Esophagus muscularis mucosa (tissue), 3 donors: ENCODE results near the gene SEL1L.
"Not testable (repeated sequence)": the region's sequence is repeated elsewhere in the genome, so short reads cannot be mapped to it uniquely, and the experiment has no call there.

Source experiments
- CTCF ChIP-seq, 3 experiments: fragments of 200-600 bp in 2 of 3; fragments of 450-650 bp in 1 of 3; sonication (generic) in 2 of 3; IDR thresholded peaks; one replicate each; pipeline ENCODE4 v1.5.1; 2017 to 2019; ENCODE audit warnings: antibody characterized with exemption in 3 of 3, mild to moderate bottlenecking in 2 of 3, moderate library complexity in 1 of 3
- POLR2A ChIP-seq: fragments of 450-650 bp; IDR thresholded peaks from one replicate; pipeline ENCODE4 v1.6.1; 2017; ENCODE audit warnings: antibody characterized with exemption, moderate library complexity, mild to moderate bottlenecking, low read depth

- not testable (repeated sequence) for TF ChIP-seq CTCF (IDR thresholded peaks at IDR 0.05); POLR2A
Observed at GRCh38 chr14:81541206-81541605, 7.6 kb upstream of the SEL1L start.
